Activated T-helper 1 cell treated with Interleukin-2 at 50 U/mL for 16 hours (primary cell): Measurements from ENCODE around the gene FOXP1.

Experiments used
- DNase-seq: peaks from one replicate; pipeline ENCODE4 v3.0.0-alpha.2; 2020; ENCODE audit warnings: low read depth

Gene FOXP1

DNA sequence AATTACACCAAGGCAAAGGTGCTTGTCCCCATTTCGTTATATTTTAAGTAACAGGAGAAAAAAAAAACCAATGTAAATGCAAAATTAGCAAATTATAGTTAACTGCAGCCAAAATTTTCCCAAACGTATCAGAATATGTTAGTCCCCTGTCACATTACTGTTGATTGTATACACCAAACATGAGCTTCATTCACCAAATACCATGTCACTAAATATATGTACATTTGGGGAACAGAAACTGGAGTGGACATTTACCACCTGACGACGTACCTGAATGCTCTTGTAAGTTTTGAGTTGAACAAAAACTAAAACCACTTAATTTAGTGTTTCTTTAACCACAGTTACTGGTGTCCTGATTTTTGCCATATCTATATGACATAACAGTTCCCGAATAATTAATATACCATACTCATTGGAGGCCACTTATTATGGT, 3.3 kb upstream of the FOXP1 start:
- no peak for DNase-seq

DNA sequence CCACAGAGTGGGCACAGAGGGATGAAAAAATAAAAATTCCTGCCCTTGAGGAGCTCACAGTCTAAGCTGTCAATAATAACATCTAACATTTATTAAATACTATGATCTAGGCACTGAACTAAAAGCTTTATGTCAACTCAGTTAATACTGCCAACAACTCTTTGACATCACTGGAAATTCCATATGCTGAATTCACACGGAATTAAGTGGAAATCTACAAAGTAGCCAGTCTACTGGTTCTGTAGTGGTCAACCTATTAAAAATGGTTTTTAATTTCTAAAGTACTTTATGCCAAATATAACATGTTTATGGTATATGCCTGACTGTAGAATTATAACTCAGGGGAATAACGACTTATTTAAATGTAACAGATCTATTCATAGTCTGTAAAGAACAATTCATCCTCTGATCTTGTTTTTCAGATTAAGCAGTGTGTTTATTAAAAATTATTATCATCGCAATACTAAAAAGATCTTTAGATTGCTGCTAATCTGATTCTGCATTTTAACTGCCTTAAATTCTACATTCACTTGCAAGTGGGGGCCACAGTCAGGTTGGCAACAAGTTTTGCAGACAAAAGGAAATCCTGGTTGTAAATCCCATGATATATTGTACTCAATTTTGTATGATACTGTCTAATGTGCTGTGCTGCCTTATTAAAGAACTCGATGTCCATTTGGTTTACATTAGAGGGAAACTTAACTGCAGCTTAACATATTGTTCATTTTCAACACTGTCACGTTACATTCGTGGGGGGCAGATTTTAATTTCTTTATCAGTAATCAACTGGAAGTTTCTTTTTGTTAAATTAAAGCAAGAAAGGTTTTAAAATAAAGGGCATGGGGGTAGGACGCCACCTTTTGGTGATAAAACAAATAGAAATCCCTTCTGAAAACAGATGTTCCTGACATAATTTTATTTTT, 2.6 kb upstream of the FOXP1 start:
- DNase-seq = no peak

DNA sequence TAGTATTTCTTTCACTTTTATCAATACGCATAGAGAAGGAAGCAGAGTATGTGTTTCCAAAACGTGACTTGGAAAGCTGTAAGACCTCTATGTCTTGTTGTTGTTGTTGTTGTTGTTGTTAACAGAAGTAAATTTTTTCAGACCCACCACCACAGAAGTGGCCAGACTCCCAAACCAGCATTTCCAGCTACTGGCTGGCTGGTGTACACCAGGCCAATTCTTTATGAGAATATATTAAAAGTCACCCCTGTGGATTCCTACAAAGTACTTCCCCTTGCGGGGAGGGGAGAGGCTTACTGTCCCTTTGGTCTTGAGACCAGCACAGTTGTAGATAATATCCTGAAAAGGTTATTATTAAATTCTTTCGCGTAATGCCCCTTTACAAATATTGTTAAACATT, 1.6 kb upstream of the FOXP1 start:
- no peak for DNase-seq

DNA sequence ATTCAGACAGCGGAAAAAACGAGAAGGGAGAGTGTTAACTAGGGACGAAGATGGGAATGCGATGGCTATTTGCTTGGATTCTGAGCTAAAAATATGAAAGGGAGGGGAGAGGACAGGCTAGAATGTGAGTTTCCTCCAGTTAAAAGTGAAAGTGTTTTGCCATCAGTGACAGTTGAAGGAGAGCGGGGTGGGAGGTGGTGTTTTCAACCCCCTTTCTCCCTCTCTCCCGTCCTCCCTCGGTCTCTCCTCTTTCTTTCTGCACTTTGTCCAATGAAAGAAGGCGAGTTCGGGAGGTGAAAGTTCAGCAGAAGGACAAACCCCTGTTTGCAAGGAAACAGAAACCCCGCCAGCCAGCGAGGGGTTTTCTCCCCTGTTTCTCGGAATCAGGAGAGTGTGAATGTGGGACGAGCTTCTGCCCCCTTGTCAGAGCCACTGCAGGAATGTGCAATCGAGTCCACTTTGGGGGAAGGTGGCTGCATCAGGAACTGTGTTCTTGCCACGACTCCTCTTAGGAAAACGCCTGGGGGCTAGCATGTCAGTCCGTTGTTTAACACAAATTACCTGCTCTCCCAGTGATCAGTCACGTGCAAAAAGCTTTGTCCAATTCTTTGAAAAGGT, 975 bp upstream of the FOXP1 start:
- no peak for DNase-seq

DNA sequence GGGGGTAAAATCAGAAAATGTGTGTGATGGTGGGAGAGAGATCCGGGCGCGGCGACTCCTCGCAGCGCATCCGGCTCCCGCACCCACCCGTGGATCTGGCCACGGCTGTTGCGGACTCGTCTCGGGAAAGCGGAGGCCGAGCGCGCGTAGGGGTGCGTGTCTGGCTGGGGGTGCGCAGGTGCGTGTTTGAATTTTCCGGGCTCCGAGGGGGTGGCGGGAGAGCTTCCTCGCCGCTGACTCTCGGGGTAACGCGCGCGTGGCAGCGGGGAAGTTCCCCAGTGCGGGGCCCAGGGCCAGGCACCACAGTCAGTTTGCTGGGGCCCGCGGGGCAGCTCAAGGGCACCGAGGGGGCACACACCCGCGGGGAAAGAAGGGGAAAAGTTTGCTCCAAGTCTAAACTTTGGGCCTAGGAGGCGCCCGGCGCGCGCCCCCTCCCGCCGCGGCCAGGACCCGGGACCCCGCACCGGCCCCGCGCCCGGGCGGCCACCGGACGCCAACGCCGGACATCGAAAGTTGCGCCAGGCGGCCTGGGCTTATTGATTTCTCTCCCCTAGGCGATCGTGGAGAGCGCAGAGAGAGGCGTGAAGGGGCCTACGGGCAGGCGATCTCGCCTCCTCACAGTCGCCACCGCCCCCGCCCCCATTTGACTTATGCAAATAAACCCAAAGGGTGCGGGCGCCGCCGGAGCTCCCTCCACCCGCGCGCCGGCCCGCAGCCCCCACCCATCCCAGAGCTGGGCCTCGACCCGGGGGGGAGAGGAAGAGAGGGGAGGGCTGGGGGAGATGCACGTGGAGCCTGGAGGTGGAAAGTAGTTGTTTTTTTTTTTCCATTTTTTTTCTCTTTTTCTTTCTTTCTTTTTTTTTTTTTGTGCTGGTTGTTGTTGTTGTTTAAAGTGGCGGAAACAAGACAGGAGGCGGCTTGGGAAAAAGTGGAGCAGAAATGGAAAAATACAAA, 639 bp downstream of the FOXP1 start:
- DNase-seq = peak; percentile 26

DNA sequence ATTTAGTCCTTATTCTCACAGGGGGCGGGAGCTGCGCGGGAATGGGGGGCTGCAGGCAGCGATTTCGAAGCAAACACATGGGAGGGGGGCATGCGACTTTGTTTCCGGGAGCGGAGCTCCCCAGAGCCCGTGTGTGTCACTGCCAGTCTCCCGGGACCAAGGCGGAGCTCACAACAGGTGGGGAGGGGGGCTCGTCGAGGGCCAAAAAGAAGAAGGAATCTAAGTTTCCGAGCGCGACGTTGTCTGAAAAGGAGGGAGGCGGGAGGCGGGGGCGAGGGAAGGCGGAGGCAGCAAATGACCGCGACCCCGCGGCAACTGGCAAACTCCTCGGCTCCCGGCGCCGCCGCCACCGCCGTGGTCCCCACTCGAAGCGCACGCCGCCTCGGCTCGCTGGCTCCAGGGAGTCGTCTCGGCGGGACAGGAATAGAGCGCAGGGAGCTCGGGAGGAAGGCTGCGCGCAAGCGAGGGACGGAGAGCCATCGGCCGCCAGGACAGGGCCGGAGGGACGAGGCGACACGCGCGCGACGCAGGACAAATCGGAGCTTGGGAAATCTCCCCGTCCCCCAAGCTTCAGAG, 1.4 kb downstream of the FOXP1 start:
- no peak for DNase-seq

DNA sequence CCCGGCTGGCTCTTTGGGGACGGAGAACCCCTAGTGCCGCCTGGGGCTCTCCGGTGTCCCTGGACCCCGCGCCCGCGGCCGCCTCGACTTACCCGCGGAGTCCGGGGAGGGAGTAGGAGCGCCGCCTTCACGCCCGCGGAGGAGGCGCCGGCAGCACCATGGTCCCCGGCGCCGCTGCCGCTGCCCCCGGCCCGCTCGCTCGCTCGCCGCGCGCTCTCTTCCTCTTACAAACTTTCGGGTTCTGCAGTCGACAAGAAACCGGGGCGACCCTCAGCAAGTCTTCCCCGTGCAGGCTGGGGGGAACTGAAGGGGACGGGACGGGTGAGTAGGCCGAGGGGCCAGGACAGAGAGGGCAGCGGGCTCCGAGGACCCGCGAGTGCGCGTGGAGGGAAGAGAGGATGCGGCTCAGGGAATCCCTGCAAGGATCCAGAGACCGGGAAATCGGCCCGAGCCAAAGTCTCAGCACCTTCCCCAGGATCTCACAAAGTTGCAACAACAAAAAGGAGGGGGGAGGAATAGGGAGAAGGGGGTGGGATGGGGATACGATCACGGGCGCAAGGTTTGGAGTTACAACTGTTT, 2.0 kb downstream of the FOXP1 start:
- peak; percentile 17 for DNase-seq

DNA sequence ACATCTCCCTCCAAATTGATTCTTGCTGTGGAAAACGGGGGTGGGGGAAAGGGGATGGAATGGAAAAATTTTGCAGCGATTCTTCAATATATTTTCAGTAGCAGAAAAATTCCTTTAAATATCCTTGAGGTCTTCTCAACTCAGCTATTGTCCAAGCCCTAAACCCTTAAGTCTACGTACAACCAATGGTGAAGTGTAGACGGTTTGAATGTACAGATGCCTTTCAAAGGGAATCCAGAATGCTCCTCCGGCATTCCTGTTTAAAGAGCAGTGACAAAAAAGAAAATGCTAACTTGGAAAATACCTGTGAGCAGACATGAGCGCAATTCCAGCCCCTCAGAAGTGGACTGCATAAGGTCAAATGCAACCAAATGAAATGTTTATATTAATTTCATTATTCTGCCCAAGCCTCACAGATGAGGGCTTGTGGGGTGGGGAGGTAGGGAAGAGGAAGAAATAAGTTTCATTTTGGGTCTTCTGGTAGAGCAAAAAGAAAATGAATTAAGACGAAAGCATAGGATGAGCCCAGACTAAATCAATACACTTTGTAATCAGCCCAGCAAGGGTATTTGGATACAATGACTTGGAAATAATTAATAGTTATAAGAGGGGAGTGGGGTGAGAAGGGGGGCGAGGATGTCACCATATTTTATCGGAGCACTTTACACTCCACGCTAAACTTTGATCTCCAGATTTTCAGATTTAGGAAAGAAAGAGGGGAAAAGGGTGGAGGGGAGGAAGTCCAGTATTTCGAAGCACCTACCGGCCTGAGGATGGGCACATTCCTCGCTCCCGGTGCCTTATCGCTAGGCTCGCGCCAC, 2.7 kb downstream of the FOXP1 start:
- no peak for DNase-seq

DNA sequence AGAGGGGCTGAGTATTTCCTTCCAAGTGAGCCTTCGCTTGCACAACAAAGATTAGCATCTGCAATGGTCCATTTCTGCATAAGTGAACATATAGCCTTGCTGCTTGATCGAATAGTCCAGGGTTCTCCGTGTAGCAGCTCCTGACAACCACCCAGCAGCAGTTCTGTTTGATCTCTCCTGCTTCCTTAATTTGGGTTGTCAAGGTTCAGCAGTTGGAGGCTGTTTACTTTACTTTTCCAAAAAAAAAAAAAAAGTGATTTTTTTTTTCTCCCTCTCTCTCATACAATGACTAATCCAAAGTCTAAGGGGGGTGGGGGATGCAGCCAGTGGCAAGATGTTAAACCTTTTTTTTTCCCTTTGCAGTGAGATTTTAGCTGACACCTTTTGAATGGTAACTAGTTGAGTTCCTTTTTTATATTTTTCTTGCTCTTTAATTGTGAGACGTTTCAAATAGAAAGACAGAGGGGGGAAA, 3.6 kb downstream of the FOXP1 start:
- DNase-seq = no peak

DNA sequence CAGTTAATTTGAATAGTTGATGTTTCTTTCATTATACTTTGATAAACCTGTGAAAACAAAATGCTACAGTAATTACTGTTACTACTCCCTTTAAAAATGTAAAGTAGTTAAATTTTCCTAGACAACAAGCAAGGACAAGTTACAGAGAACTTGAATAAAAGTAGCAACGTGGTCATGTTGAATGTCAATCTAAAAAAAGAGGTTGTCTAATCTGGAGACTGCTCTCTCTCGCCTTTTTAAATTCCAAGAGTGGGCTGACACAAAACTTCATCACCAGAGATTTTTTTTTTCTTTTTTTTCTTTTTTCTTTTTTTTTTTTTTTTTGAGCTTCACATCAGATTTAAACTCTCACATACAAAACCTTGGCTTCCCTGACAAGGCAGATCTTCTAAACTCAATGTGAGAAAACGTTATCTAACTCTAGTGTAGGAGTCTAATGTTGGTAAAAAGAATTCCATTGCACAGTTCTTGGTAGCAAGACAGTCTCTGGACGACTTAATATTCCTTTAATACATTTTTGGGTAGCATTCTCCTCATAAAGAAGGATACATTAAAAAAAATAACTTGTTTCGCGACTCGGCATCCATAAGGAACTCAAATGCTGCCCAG, 4.1 kb downstream of the FOXP1 start:
- no peak for DNase-seq

DNA sequence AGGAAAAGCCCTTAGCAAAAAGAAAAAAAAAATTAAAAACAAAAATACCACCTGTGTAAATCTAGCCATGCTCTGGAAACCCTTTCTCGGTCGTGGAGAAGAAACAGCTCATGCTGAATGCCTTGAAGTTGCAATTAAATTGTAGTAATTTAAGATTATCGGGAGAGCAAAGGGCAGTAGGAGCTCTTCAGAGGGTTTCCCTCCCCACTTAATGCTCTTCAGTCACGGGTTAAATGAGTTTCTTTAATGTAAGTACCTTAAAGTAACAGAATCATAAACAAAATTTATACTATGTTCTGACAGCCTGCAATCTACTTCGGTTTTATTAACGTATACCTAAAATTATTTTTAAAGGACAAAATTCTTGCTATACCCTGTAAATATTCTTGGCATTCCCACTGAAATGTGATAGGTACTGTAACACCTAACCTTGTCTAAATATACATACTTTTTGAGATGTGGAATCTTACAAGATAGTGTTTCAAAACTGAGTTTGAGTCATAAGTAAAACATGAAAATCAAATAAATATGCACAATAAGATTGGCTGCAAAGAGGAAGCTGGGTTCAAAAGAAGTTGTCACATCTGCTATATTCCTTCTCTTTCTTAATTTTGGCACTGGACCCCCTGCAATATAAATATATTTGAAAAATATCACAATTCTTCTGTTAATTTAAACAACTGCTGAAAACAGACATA, 5.3 kb downstream of the FOXP1 start:
- no peak for DNase-seq

DNA sequence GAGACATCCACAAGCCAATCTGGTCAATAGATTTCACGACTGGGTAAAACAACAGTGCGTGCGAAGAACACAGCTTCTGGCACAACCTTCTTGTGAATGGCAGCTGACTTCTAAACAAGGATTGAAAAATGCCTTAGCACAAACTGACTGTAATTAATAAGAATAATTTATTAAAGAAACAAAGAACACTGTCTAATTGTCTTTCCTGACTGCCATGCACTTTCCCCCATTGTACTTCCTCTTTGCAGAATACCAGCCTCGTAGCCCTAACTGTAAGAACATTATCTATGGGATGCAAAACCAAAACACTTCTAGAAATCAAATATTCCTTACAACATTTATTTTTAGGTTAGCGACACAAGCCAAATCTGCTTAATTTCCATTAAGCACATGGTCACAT, 6.5 kb downstream of the FOXP1 start:
- no peak for DNase-seq

DNA sequence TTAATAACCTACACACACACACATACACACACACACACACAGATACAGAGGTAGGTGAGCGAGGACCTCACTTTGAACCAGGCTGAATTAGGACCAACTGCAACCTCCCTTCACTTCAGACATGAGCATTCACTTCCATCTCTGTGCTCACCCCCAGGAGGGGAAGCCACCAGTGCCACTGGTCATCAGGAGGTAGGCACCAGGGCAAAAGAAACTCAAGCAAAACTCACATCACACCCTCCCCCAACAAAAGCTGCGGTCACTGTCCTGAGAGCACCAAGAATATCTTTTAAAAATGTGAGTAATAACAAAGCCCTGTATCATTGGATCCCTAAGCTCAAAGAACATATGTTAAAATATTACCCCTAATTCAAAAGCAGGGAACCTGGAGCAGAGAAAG, 8.1 kb downstream of the FOXP1 start:
- no peak for DNase-seq

DNA sequence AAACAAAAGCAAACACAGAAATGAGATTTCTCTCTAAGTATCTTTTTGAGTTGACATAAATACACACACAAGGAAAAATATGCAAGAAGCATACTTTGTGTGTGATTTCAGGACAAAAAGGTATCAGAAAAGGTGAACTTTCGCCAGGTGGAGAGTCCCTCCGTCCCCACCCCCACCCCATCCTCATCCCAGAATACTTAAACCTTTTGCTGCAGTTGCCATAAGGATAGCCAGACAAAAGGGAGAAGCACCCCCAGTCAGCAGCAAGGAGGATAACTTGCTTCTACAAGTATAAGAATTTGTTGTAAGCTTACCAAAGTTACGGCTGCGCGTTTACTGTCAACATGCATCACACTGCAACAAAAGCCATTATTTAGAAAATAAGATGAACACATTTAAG, 10.3 kb downstream of the FOXP1 start:
- no peak for DNase-seq

DNA sequence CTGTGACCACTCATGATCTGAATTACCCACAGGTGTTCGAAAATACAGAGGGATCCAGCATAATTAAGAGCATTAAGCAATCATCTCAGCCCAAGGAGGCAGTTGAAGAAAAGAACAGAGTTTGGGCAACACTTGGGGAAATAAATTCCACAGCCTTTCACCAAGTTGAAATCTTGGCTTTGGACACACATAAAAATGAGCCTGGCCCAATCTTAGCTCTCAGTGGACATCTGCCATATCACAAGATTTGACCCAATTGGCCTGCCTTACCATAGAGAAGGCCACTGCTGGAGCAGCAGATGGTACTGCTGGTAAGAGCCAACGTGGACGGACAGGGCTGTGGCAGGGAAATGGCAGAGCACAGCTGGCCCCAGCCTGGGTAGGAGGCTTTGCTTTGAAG, 13.0 kb downstream of the FOXP1 start:
- no peak for DNase-seq

DNA sequence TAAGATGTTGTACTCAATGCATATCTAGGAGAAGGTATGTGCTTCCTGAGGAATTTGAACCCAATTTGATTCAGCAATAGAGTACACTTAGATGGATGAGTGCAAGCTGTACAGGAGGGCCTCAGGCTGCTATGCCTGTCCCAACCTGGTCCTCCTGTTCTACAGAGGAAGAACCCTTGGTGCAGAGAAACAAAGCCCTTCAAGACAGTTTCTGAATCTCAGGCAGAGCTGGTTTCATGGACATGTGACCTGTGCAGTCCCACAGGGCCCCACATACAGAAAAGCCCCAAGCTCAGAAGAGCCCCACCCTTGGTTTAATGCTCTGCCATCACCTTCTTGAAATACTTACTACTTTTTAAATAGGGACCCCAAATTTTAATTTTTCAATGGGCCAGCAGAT, 15.3 kb downstream of the FOXP1 start:
- DNase-seq = no peak

DNA sequence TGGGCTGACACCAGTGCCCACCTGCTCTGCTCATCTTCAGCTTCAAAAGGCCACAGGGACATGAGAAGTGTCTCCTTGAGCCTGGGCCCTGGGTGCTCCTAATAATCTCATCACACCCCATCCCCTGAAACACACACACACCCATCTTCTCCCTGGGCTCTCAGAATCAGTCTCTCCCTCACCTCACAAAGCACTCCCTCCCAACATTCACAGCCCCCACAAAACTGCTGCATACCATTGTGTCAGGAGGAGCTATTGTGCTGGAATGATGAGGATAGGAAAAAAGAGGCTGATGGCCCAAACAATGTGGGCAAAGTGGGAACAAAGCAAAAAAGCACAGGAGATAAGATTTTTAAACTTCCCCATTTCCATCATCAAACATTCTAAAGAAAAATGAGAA, 16.8 kb downstream of the FOXP1 start:
- no peak for DNase-seq

DNA sequence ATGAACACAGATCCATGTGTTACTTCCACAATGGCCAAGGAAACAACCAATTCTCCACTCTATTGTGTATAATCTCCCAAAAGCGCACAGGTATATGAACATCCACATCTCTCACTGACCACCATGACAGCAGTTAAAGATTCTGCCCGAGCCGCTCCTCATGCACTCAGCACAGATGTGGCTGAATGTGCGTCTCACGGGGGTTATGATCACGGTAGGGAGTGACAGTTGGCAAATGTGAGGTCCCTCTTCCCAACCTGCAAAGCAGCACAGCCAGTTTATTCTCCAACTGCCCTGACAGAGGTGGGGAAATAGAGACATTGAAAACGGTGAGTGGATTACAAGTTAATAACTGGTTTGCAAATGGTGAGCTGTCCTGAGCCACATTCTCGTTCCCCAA, 17.6 kb downstream of the FOXP1 start:
- no peak for DNase-seq

DNA sequence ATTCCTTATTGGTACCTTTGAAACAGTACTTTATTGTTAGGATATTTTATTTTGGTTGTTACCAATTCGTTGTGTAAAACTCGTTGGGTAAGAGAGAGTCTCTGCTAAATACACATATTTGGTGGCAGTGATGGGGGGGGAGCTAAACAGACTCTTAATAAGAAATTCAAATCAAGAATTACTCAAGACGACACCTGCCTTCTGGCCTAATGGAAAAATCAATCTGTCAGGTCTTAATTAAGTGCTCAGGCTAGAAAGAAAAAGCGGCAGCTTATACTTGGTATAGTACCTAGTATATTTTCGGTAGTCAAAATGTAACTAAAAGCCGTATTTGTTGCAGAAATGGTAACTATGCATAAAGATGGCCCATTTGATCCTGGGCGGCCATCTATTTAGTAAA, 18.2 kb downstream of the FOXP1 start:
- no peak for DNase-seq

DNA sequence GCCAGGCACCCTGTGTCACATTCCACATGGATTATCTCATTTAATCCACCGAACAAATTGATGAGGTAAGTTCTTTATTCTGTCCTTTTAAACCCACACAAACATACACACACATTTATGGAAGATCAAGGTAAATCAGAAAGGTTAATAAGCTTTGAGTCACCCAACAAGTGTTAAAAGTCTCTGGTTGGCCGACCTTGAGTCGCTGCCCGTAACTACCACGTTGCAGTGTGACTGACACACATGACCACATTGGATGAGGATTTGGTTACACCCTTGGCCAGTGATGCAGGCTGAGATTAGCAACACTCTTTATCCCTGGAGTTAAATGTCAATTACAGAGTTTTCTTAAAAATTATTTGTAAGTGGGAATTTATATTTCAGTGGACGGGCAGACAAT, 19.2 kb downstream of the FOXP1 start:
- DNase-seq = no peak
